Peyer's patch (tissue), 4 donors: Measurements from ENCODE around the gene ZNF618. TPM values are rescaled to one million over a fixed set of nuclear protein-coding genes. Genes with fewer than 3 reads are reported as not detected.
A peak's percentile ranks its signal among the peaks of the same experiment; 100 is the strongest.

Experiments used
- DNase-seq, 3 donors: peaks; one replicate each; pipeline ENCODE4 v3.0.0-alpha.2; 2017 to 2019
- H3K27ac ChIP-seq, 4 donors: fragments of 200-600 bp; sonication (generic); one replicate each; pipeline ENCODE4 v1.5.1; 2016 to 2019
- H3K27me3 ChIP-seq, 2 donors: fragments of 200-600 bp; sonication (generic); one replicate each; pipeline ENCODE4 v1.5.1; 2019
- H3K36me3 ChIP-seq, 3 donors: fragments of 200-600 bp; sonication (generic); one replicate each; pipeline ENCODE4 v1.5.1; 2016 to 2019
- H3K4me1 ChIP-seq, 4 donors: fragments of 200-600 bp; sonication (generic); one replicate each; pipeline ENCODE4 v1.5.1; 2016 to 2019
- H3K4me3 ChIP-seq, 4 donors: fragments of 200-600 bp; sonication (generic); 1 replicate in 3 of 4; 2 replicates in 1 of 4; pipeline ENCODE4 v1.5.1; 2016 to 2019; ENCODE audit warnings: mild to moderate bottlenecking in 1 of 4
- H3K9me3 ChIP-seq, 4 donors: fragments of 200-600 bp; sonication (generic); one replicate each; pipeline ENCODE4 v1.5.1; 2016 to 2019; ENCODE audit warnings: mild to moderate bottlenecking in 1 of 4
- CTCF ChIP-seq, 6 experiments: fragments of 450-650 bp in 4 of 6; fragments of 200-600 bp in 2 of 6; sonication (generic) in 1 of 6; IDR thresholded peaks; one replicate each; pipeline ENCODE4 v1.5.1; 2017 to 2019; ENCODE audit warnings: antibody characterized with exemption in 6 of 6, mild to moderate bottlenecking in 3 of 6, moderate library complexity in 1 of 6
- POLR2A ChIP-seq, 2 donors: fragments of 450-650 bp; IDR thresholded peaks; one replicate each; pipeline ENCODE4 v1.5.1; 2017; ENCODE audit warnings: antibody characterized with exemption in 2 of 2, mild to moderate bottlenecking in 2 of 2, moderate library complexity in 2 of 2
- total RNA-seq, 4 donors: library from RNA; depleted of rRNA; stranded (reverse); fragments of >200 nt; gene quantifications; one replicate each; pipeline ENCODE4 v1.1.0, GENCODE V29; 2016

ZNF618 gene
- total RNA-seq, 4 donors from 2014 or later = 2.8 to 26.4 (median 4.1) TPM

- H3K27ac ChIP-seq = no peak overlapping the region
- TF ChIP-seq POLR2A (IDR thresholded peaks at IDR 0.05) = no peak
- no peak for TF ChIP-seq CTCF (IDR thresholded peaks at IDR 0.05)
- no peak overlapping the region for H3K4me3 ChIP-seq
- no peaks in the 10 kb centered on the region for H3K27me3 ChIP-seq
- H3K9me3 ChIP-seq = no peaks in the 10 kb centered on the region
- H3K4me1 ChIP-seq = peaks cover 0 to 12% (median 1%) of the 10 kb centered on the region in 4 donors
- no peaks in the 10 kb centered on the region for H3K36me3 ChIP-seq
- DNase-seq = peak in 1 of 3 donors; percentile 27
Measured at GRCh38 chr9:114076237-114077161, 200.4 kb downstream of the ZNF618 start.

GRCh38 chr9:114077162-114077837, 201.2 kb downstream of the ZNF618 start:
- no peak for TF ChIP-seq POLR2A (IDR thresholded peaks at IDR 0.05)
- no peak for TF ChIP-seq CTCF (IDR thresholded peaks at IDR 0.05)
- H3K4me1 ChIP-seq = peaks cover 0 to 20% (median 2%) of the 10 kb centered on the region in 4 donors
- no peaks in the 10 kb centered on the region for H3K36me3 ChIP-seq
- DNase-seq = peak in 1 of 3 donors; percentile 31
- peak overlapping the region in 1 of 4 donors; percentile 32 for H3K4me3 ChIP-seq
- no peaks in the 10 kb centered on the region for H3K27me3 ChIP-seq
- H3K27ac ChIP-seq = no peak overlapping the region
- H3K9me3 ChIP-seq = no peaks in the 10 kb centered on the region

GRCh38 chr9:114078021-114078780, 202.1 kb downstream of the ZNF618 start, which contains the start of gene AMBP:
Gene AMBP (minus strand): TSS chr9:114078300. CDS start chr9:114078209, 91 bp downstream.
- no peaks in the 10 kb centered on the region for H3K27me3 ChIP-seq
- H3K4me3 ChIP-seq = peak within 1 kb of the TSS in 1 of 4 donors; percentile 32
- H3K36me3 ChIP-seq = no peaks in the 10 kb centered on the region
- no peaks in the 10 kb centered on the region for H3K9me3 ChIP-seq
- H3K4me1 ChIP-seq = peaks cover 0 to 27% (median 3%) of the 10 kb centered on the region in 4 donors
- no peak within 1 kb of the TSS for H3K27ac ChIP-seq
- DNase-seq = peak in 1 of 3 donors; percentile 67
- no peak for TF ChIP-seq CTCF (IDR thresholded peaks at IDR 0.05)
- no peak for TF ChIP-seq POLR2A (IDR thresholded peaks at IDR 0.05)

- no peak for DNase-seq
Measured at GRCh38 chr9:114078781-114079156, 202.7 kb downstream of the ZNF618 start.

More at GRCh38 chr9:114078781-114079156, 202.7 kb downstream of the ZNF618 start:
- Histone ChIP-seq H3K27me3 (no peaks in the 10 kb centered on the region), H3K9me3 (no peaks in the 10 kb centered on the region), H3K4me3 (no peak overlapping the region), H3K27ac (no peak overlapping the region), H3K36me3 (no peaks in the 10 kb centered on the region), H3K4me1 (peaks cover 0 to 27% (median 3%) of the 10 kb centered on the region in 4 donors)
- no peak for TF ChIP-seq POLR2A (IDR thresholded peaks at IDR 0.05)
- no peak for TF ChIP-seq CTCF (IDR thresholded peaks at IDR 0.05)
